Vagina (tissue), 2 donors: Measurements from ENCODE around the gene ZNF160.

Experiments used
- POLR2A ChIP-seq, 2 donors: fragments of 450-650 bp; IDR thresholded peaks; one replicate each; pipeline ENCODE4 v1.6.1; 2017; ENCODE audit warnings: antibody characterized with exemption in 2 of 2, mild to moderate bottlenecking in 2 of 2, moderate library complexity in 2 of 2
- POLR2AphosphoS5 ChIP-seq, 2 donors: sonication (generic); formaldehyde crosslinking; IDR thresholded peaks; one replicate each; pipeline ENCODE4 v1.9.0; 2017; ENCODE audit warnings: antibody characterized with exemption in 2 of 2, mild to moderate bottlenecking in 2 of 2, low read depth in 1 of 2; ENCODE audit not compliant: insufficient read depth in 1 of 2
- TF ChIP-seq, protein P1 (sequence below), 3 experiments: fragments of 450-650 bp in 2 of 3; fragments of 200-600 bp in 1 of 3; sonication (generic) in 1 of 3; IDR thresholded peaks; one replicate each; pipeline ENCODE4 v1.5.1; 2017 to 2019; ENCODE audit warnings: antibody characterized with exemption in 3 of 3, mild to moderate bottlenecking in 2 of 3, moderate library complexity in 2 of 3

DNA sequence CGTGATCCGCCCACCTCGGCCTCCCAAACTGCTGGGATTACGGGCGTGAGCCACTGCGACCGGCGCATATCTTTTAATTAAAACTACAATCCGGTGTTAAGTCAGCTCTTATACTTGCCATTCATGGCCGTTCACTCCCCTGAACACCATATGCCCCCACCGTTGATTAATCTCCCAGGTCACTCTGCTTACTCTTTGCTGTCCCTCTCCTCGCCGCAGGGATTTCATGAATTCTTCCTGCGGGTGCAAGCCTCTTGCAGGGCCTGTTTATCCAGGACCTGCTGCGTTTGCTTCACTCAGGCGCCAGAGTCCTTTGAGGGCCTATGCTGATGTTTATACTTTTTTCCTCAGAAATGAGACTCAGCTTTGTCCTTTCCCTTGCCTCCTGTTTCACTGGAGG lies 57.7 kb downstream of the ZNF160 start:
- TF ChIP-seq POLR2A (IDR thresholded peaks at IDR 0.05) (no peak), POLR2AphosphoS5 (IDR thresholded peaks at IDR 0.05; ENCODE audit: insufficient read depth in 1 of 2, low read depth in 1 of 2) (no peak)
- TF ChIP-seq, protein P1, sequence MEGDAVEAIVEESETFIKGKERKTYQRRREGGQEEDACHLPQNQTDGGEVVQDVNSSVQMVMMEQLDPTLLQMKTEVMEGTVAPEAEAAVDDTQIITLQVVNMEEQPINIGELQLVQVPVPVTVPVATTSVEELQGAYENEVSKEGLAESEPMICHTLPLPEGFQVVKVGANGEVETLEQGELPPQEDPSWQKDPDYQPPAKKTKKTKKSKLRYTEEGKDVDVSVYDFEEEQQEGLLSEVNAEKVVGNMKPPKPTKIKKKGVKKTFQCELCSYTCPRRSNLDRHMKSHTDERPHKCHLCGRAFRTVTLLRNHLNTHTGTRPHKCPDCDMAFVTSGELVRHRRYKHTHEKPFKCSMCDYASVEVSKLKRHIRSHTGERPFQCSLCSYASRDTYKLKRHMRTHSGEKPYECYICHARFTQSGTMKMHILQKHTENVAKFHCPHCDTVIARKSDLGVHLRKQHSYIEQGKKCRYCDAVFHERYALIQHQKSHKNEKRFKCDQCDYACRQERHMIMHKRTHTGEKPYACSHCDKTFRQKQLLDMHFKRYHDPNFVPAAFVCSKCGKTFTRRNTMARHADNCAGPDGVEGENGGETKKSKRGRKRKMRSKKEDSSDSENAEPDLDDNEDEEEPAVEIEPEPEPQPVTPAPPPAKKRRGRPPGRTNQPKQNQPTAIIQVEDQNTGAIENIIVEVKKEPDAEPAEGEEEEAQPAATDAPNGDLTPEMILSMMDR (IDR thresholded peaks at IDR 0.05), result no peak
